ENCODE measurements around the gene NPNT.

GRCh38 chr4:106017975-106018374, 122.7 kb downstream of the NPNT start:
- TF ChIP-seq, protein P1, sequence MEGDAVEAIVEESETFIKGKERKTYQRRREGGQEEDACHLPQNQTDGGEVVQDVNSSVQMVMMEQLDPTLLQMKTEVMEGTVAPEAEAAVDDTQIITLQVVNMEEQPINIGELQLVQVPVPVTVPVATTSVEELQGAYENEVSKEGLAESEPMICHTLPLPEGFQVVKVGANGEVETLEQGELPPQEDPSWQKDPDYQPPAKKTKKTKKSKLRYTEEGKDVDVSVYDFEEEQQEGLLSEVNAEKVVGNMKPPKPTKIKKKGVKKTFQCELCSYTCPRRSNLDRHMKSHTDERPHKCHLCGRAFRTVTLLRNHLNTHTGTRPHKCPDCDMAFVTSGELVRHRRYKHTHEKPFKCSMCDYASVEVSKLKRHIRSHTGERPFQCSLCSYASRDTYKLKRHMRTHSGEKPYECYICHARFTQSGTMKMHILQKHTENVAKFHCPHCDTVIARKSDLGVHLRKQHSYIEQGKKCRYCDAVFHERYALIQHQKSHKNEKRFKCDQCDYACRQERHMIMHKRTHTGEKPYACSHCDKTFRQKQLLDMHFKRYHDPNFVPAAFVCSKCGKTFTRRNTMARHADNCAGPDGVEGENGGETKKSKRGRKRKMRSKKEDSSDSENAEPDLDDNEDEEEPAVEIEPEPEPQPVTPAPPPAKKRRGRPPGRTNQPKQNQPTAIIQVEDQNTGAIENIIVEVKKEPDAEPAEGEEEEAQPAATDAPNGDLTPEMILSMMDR (IDR thresholded peaks at IDR 0.05; ENCODE audit: insufficient read depth, low read depth, low read length), result no peak
- no peak for TF ChIP-seq EZH2 (IDR thresholded peaks at IDR 0.05; ENCODE audit: insufficient read depth, low read length)
